Suprapubic skin (tissue), 3 donors: ENCODE measurements around the gene ZFR2.

ENCODE experiments used
- EP300 ChIP-seq: sonication (generic); formaldehyde crosslinking; IDR thresholded peaks from one replicate; pipeline ENCODE4 v1.6.1; 2017; ENCODE audit warnings: antibody characterized with exemption
- POLR2A ChIP-seq, 2 donors: fragments of 450-650 bp; IDR thresholded peaks; one replicate each; pipeline ENCODE4 v1.6.1; 2017; ENCODE audit warnings: antibody characterized with exemption in 2 of 2, mild to moderate bottlenecking in 2 of 2, moderate library complexity in 2 of 2
- TF ChIP-seq, protein P1 (sequence below), 2 donors: fragments of 200-600 bp in 1 of 2; fragments of 450-650 bp in 1 of 2; sonication (generic) in 1 of 2; IDR thresholded peaks; one replicate each; pipeline ENCODE4 v1.5.1; 2016 to 2019; ENCODE audit warnings: antibody characterized with exemption in 2 of 2, mild to moderate bottlenecking in 1 of 2, moderate library complexity in 1 of 2

DNA sequence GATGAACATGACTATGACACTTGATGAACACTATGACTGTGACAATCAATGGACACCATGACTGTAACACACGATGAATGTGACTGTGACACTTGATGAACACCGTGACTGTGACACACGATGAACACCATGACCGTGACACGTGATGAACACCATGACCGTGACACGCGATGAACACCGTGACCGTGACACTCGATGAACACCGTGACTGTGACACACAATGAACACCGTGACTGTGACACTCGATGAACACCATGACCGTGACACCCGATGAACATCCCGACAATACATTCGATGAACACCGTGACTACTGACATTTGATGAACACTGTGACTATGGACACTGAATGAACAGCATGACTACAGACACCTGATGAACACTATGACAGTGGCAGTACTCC is 30.9 kb downstream of the ZFR2 start:
- TF ChIP-seq EP300, result no peak
- TF ChIP-seq, protein P1, sequence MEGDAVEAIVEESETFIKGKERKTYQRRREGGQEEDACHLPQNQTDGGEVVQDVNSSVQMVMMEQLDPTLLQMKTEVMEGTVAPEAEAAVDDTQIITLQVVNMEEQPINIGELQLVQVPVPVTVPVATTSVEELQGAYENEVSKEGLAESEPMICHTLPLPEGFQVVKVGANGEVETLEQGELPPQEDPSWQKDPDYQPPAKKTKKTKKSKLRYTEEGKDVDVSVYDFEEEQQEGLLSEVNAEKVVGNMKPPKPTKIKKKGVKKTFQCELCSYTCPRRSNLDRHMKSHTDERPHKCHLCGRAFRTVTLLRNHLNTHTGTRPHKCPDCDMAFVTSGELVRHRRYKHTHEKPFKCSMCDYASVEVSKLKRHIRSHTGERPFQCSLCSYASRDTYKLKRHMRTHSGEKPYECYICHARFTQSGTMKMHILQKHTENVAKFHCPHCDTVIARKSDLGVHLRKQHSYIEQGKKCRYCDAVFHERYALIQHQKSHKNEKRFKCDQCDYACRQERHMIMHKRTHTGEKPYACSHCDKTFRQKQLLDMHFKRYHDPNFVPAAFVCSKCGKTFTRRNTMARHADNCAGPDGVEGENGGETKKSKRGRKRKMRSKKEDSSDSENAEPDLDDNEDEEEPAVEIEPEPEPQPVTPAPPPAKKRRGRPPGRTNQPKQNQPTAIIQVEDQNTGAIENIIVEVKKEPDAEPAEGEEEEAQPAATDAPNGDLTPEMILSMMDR (IDR thresholded peaks at IDR 0.05), result no peak
- TF ChIP-seq POLR2A (IDR thresholded peaks at IDR 0.05), result no peak
